Breast epithelium (tissue), 4 donors: ENCODE results near the gene AP1AR. TPM values are rescaled to one million over a fixed set of nuclear protein-coding genes. Genes with fewer than 3 reads are reported as not detected.

ENCODE experiments used
- DNase-seq, 2 donors: peaks; one replicate each; pipeline ENCODE4 v3.0.0-alpha.2; 2019; ENCODE audit warnings: low spot score in 2 of 2
- H3K27ac ChIP-seq, 2 donors: fragments of 200-600 bp; sonication (generic) in 1 of 2; one replicate each; pipeline ENCODE4 v1.5.1; 2016 to 2019; ENCODE audit warnings: mild to moderate bottlenecking in 1 of 2
- H3K27me3 ChIP-seq, 2 donors: fragments of 200-600 bp; sonication (generic) in 1 of 2; one replicate each; pipeline versions ENCODE4 v1.5.1 to v1.6.0; 2017 to 2019; ENCODE audit warnings: control low read depth in 1 of 2, mild to moderate bottlenecking in 1 of 2
- H3K36me3 ChIP-seq: fragments of 200-600 bp; one replicate; pipeline ENCODE4 v1.5.1; 2019
- H3K4me1 ChIP-seq, 2 donors: fragments of 200-600 bp; sonication (generic); one replicate each; pipeline ENCODE4 v1.5.1; 2016 to 2019; ENCODE audit warnings: control low read depth in 1 of 2
- H3K4me3 ChIP-seq, 3 donors: fragments of 200-600 bp; sonication (generic); 1 replicate in 2 of 3; 2 replicates in 1 of 3; pipeline ENCODE4 v1.5.1; 2016 to 2019; ENCODE audit warnings: mild to moderate bottlenecking in 3 of 3, moderate library complexity in 2 of 3
- H3K9me3 ChIP-seq, 2 donors: fragments of 200-600 bp; sonication (generic) in 1 of 2; one replicate each; pipeline ENCODE4 v1.5.1; 2016 to 2019; ENCODE audit warnings: control low read depth in 1 of 2
- POLR2A ChIP-seq: fragments of 450-650 bp; IDR thresholded peaks from one replicate; pipeline ENCODE4 v1.6.1; 2016; ENCODE audit warnings: antibody characterized with exemption, mild to moderate bottlenecking, moderate library complexity
- POLR2AphosphoS5 ChIP-seq, 3 donors: sonication (generic); formaldehyde crosslinking; IDR thresholded peaks; one replicate each; pipeline ENCODE4 v1.6.1; 2017; ENCODE audit warnings: antibody characterized with exemption in 3 of 3
- intact Hi-C: fragments of 100-400 bp; cut with DNase I; formaldehyde crosslinking; loops from one replicate; pipeline ENCODE4 v1.15.1; 2023; ENCODE audit warnings: low total_unique reads
- total RNA-seq, 3 donors: library from RNA; depleted of rRNA; stranded (reverse); fragments of >200 nt; gene quantifications; one replicate each; pipeline ENCODE4 v1.1.0, GENCODE V29; 2016
- TF ChIP-seq, protein P1 (sequence below), 3 donors: fragments of 450-650 bp; IDR thresholded peaks; one replicate each; pipeline ENCODE4 v1.5.1; 2016 to 2017; ENCODE audit warnings: antibody characterized with exemption in 3 of 3, mild to moderate bottlenecking in 3 of 3, moderate library complexity in 3 of 3

AP1AR gene
- total RNA-seq, 3 donors from 2014 or later = 20.2 to 36.1 (median 23.6) TPM

DNA sequence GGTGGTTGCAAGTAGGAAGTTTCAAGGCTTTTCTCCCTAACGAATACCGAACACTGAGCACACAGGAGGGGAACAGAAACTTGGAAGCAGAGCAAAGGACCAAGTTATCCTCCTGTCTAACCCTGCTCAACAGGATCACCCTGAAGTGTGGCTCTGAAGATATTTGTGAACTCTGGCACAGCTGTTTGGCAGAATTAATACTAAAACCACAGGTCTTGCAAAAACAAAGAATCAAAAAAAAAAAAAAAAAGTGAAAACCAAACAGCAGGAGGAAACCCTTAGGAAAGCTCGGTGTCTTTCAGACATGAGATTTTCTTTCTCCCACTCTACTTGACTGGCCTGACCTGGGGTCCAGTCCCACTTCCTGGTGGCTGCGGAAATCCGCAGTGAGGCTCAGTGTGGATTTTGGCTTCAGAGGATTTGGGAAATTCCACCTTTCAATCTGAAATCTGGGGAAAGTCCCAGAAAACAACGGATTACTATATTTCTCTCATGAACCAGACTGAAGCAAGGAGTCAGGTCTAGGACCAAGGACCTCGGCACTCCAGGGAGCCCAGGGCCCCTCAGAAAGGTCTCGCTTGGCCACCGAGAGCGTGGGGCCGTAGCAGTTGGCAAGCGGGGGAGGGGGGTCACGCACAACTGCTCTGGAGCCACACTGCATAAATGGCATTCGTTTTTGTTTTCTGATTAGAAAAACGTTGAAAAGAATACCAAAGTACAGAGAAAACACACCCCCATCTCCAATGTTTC, 53.2 kb downstream of the AP1AR start:
- no peaks in the 10 kb centered on the region for H3K36me3 ChIP-seq
- peak overlapping the region; percentile 90 to 94 for H3K27ac ChIP-seq
- no peaks in the 10 kb centered on the region for H3K9me3 ChIP-seq
- peak overlapping the region; percentile 78 to 92 (median 80) for H3K4me3 ChIP-seq
- peak in 1 of 2 donors; percentile 47 for DNase-seq
- intact Hi-C loops = no loop called here
- H3K4me1 ChIP-seq = no peaks in the 10 kb centered on the region
- no peaks in the 10 kb centered on the region for H3K27me3 ChIP-seq
- TF ChIP-seq, protein P1, sequence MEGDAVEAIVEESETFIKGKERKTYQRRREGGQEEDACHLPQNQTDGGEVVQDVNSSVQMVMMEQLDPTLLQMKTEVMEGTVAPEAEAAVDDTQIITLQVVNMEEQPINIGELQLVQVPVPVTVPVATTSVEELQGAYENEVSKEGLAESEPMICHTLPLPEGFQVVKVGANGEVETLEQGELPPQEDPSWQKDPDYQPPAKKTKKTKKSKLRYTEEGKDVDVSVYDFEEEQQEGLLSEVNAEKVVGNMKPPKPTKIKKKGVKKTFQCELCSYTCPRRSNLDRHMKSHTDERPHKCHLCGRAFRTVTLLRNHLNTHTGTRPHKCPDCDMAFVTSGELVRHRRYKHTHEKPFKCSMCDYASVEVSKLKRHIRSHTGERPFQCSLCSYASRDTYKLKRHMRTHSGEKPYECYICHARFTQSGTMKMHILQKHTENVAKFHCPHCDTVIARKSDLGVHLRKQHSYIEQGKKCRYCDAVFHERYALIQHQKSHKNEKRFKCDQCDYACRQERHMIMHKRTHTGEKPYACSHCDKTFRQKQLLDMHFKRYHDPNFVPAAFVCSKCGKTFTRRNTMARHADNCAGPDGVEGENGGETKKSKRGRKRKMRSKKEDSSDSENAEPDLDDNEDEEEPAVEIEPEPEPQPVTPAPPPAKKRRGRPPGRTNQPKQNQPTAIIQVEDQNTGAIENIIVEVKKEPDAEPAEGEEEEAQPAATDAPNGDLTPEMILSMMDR (IDR thresholded peaks at IDR 0.05) = no peak
- TF ChIP-seq POLR2AphosphoS5 (IDR thresholded peaks at IDR 0.05) = peak in 1 of 3 donors; percentile 7

DNA sequence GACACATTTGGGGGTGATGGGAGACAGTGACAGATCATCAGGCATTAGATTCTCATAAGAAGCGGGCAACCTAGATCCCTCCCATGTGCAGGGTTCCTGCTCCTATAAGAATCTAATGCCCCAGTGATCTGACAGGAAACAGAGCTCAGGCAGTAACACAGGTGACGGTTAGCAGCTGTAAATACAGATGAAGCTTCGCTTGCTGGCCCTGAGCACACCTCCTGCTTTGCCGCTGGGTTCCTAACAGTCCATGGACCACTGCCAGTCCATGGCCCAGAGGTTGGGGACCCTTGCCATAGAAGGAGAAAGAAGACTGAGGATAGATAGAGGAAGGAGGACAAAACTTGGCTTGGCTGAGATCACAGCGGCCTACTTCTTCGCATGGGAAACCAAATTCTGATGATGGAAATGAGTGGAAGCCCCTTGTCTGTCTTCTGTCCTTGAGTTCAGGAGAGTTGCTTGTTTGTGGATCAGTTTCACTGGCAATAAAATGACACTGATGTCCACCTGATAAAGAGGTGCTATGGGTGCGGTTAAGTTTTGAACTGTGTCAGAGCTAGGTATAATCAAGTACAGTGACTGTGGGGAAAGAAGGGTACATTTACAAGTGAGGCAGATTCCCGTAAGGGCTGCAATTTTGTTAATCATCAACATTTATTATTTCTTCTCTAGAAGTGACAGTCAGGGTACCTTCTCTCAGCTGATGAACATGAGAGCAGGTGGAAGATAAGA, 55.8 kb downstream of the AP1AR start:
- no peak overlapping the region for H3K27ac ChIP-seq

DNA sequence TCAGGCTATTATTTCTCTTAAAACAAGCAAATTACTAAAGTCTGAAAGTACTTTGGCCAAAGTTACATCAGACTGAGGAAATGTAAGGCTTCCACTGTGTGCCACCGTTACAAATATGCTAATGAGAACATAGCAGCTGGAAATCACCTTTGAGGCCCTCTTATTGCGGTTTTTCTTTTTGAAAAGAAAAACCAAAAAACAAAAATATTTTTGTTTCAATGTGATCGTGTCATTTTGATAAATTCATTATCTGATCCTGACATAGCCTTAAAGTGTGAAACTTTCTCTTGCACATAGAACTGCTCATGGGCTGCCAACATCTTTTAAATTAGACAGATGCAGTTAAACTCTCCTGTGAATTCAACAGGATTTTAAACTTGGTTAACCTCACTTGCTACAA, 56.9 kb downstream of the AP1AR start:
- Histone ChIP-seq H3K36me3 (no peaks in the 10 kb centered on the region), H3K27me3 (no peaks in the 10 kb centered on the region), H3K9me3 (no peaks in the 10 kb centered on the region), H3K27ac (no peak overlapping the region), H3K4me1 (no peaks in the 10 kb centered on the region), H3K4me3 (no peak overlapping the region)
- intact Hi-C loops = no loop called here
- no peak for DNase-seq
- TF ChIP-seq POLR2A (no peak), POLR2AphosphoS5 (IDR thresholded peaks at IDR 0.05) (no peak)
- TF ChIP-seq, protein P1 (IDR thresholded peaks at IDR 0.05) = no peak

More for the DNA sequence above, 55.8 kb downstream of the AP1AR start:
- DNase-seq = no peak
- H3K36me3 ChIP-seq = no peaks in the 10 kb centered on the region
- intact Hi-C loops = no loop called here
- TF ChIP-seq POLR2A (no peak), POLR2AphosphoS5 (IDR thresholded peaks at IDR 0.05) (no peak)
- TF ChIP-seq, protein P1 (IDR thresholded peaks at IDR 0.05) = no peak
- H3K4me3 ChIP-seq = no peak overlapping the region
- H3K9me3 ChIP-seq = no peaks in the 10 kb centered on the region
- no peaks in the 10 kb centered on the region for H3K4me1 ChIP-seq
- no peaks in the 10 kb centered on the region for H3K27me3 ChIP-seq

DNA sequence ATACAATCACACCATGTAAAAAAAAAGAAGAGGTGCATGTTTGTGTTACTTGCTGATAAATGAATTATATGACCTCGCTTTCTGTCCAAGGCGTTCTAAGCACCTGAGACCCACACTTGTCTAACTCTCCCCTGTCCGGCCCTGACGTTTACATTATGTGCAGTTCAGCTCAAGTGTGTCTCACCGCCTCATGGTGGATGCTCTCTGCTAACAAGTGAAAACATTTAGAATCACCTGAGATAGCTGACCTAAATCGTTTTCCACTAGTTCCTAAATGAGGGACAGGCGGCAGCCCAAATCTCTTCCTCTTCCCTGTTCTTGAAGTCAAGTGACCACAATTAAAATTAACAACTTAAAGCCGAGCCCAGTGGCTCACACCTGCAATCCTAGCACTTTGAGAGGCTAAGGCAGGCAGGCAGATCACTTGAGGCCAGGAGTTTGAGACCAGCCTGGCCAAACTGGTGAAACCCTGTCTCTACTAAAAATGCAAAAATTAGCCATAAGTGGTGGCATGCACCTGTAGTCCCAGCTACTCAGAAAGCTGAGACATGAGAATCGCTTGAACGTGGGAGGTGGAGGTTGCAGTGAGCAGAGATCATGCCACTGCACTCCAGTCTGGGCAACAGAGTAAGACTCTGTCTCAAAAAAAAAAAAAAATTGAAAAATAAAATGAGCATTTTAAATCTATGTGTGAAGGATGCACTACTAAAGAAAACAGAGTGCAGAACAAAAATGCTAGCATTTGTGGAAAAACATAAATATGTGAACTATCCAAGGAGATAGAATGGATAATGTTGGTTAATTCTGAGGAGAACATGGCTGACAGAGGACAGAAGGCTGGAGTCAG, 58.0 kb downstream of the AP1AR start:
- Histone ChIP-seq H3K27me3 (no peaks in the 10 kb centered on the region), H3K27ac (no peak overlapping the region), H3K9me3 (no peaks in the 10 kb centered on the region), H3K4me3 (no peak overlapping the region), H3K36me3 (no peaks in the 10 kb centered on the region), H3K4me1 (no peaks in the 10 kb centered on the region)
- DNase-seq = no peak
- TF ChIP-seq POLR2AphosphoS5 (IDR thresholded peaks at IDR 0.05) (no peak), POLR2A (no peak)
- TF ChIP-seq, protein P1 (IDR thresholded peaks at IDR 0.05) = no peak
- intact Hi-C loops = no loop called here
